Caco-2 (cell line): ENCODE measurements around the gene RPL22. TPM values are rescaled to one million over a fixed set of nuclear protein-coding genes. Genes with fewer than 3 reads are reported as not detected.

ENCODE experiments used
- BruUV-seq: library from RNA; stranded (reverse); fragments of 400-500 nt; replicated peaks from 2 replicates; lab custom pipeline; 2021; lab: Mats Ljungman, UMichigan
- CTCF ChIA-PET: fragments of 300-600 bp; sonication (Branson Sonifier 250); formaldehyde crosslinking; loops from one replicate; lab custom pipeline; 2022; ENCODE audit warnings: antibody characterized with exemption; lab: Charles Lee
- POLR2A ChIA-PET: fragments of 300-600 bp; sonication (Branson Sonifier 250); formaldehyde crosslinking; loops from one replicate; lab custom pipeline; 2022; ENCODE audit warnings: antibody characterized with exemption; lab: Charles Lee
- DNase-seq, 2 experiments: peaks; one replicate each; pipeline versions ENCODE4 v3.0.0 to v3.0.0-alpha.2; 2020 to 2022
- H3K27me3 ChIP-seq: replicated peaks from 2 replicates; pipeline ENCODE4 v1.6.0; 2011; ENCODE audit warnings: low read length; ENCODE audit not compliant: control insufficient read depth, insufficient read depth
- H3K36me3 ChIP-seq: 2 replicates; pipeline ENCODE4 v1.5.1; 2011; ENCODE audit warnings: low read length; ENCODE audit not compliant: control insufficient read depth, insufficient read depth
- H3K4me1 ChIP-seq: fragments of 250-450 bp; sonication (Bioruptor Pico); 2 replicates; pipeline ENCODE4 v1.5.1; 2020; ENCODE audit warnings: mild to moderate bottlenecking
- H3K4me3 ChIP-seq: 2 replicates; pipeline ENCODE4 v1.5.1; 2011; ENCODE audit warnings: low read depth, mild to moderate bottlenecking, control low read depth, low read length
- H3K9me3 ChIP-seq: fragments of 250-450 bp; sonication (Bioruptor Pico); 2 replicates; pipeline ENCODE4 v1.5.1; 2020; ENCODE audit warnings: mild to moderate bottlenecking, moderate library complexity
- H3K27ac Mint-ChIP-seq: one replicate; pipeline ENCODE4 v1.8.0; 2022; ENCODE audit warnings: mixed read lengths; ENCODE audit not compliant: unreplicated experiment
- H3K27me3 Mint-ChIP-seq: one replicate; pipeline ENCODE4 v1.8.0; 2022; ENCODE audit warnings: mixed read lengths; ENCODE audit not compliant: insufficient read depth, unreplicated experiment
- H3K36me3 Mint-ChIP-seq: one replicate; pipeline ENCODE4 v1.8.0; 2022; ENCODE audit warnings: mild to moderate bottlenecking, mixed read lengths; ENCODE audit not compliant: insufficient read depth, unreplicated experiment
- H3K4me1 Mint-ChIP-seq: one replicate; pipeline ENCODE4 v1.8.0; 2022; ENCODE audit warnings: low read depth, mixed read lengths; ENCODE audit not compliant: unreplicated experiment
- H3K4me3 Mint-ChIP-seq: one replicate; pipeline ENCODE4 v1.8.0; 2022; ENCODE audit warnings: mild to moderate bottlenecking, moderate library complexity, mixed read lengths; ENCODE audit not compliant: unreplicated experiment
- H3K9me3 Mint-ChIP-seq: one replicate; pipeline ENCODE4 v1.8.0; 2022; ENCODE audit warnings: mixed read lengths; ENCODE audit not compliant: unreplicated experiment
- intact Hi-C: fragments of 100-400 bp; cut with micrococcal nuclease; formaldehyde crosslinking; loops from one replicate; pipeline ENCODE4 v1.10.0; 2022; ENCODE audit not compliant: unreplicated experiment
- total RNA-seq: library from RNA; stranded (reverse); gene quantifications from 2 replicates; pipeline ENCODE4 v1.2.3, GENCODE V29; 2022
- TF ChIP-seq, protein P1 (sequence below), 2 experiments: fragments of 200-600 bp in 1 of 2; IDR thresholded peaks; 1 replicate in 1 of 2; 2 replicates in 1 of 2; pipeline versions ENCODE4 v1.5.1 to v1.8.0; 2011 to 2022; ENCODE audit warnings: antibody characterized with exemption in 1 of 2, control low read depth in 1 of 2, inconsistent platforms in 1 of 2, low read depth in 1 of 2, low read length in 1 of 2, mild to moderate bottlenecking in 1 of 2, moderate library complexity in 1 of 2; ENCODE audit not compliant: insufficient read depth in 1 of 2, severe bottlenecking in 1 of 2, unreplicated experiment in 1 of 2

The RPL22 gene
- total RNA-seq, 1 experiment from 2014 or later = 406 TPM

DNA sequence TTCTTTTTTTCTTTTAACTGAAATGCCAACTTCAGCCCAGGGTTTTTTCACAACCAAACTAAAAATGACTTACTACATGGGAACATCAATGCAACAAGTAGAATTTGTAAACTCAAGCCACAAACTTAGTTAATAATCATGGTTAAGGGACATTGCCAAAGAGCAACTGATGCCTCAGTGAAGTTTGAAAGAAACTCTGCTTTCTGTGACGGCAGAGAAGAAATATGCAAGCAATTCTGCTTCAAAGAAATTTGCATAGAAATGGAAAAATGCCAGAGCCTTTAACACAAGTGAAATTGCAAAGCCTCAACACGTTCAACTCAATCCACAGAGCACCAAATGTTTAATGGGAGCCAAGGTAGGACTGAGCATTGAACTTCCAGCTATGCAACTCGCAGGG, 14.2 kb downstream of the RPL22 start:
- Mint-ChIP-seq H3K4me1 (no peaks in the 10 kb centered on the region), H3K9me3 (no peaks in the 10 kb centered on the region), H3K27ac (no peak overlapping the region), H3K36me3 (peaks cover 85% of the 10 kb centered on the region), H3K27me3 (no peaks in the 10 kb centered on the region), H3K4me3 (no peak overlapping the region)
- ChIA-PET CTCF (interaction anchor here (1.1 kb wide), 1 partner anchor 20 kb away, joined by 3 read pairs; no protein-coding TSS in a partner anchor), POLR2A (no interaction called here)
- no TSS peak for BruUV-seq
- no peaks in the 10 kb centered on the region for H3K27me3 ChIP-seq
- no peaks in the 10 kb centered on the region for H3K36me3 ChIP-seq
- no peaks in the 10 kb centered on the region for H3K9me3 ChIP-seq
- TF ChIP-seq, protein P1, sequence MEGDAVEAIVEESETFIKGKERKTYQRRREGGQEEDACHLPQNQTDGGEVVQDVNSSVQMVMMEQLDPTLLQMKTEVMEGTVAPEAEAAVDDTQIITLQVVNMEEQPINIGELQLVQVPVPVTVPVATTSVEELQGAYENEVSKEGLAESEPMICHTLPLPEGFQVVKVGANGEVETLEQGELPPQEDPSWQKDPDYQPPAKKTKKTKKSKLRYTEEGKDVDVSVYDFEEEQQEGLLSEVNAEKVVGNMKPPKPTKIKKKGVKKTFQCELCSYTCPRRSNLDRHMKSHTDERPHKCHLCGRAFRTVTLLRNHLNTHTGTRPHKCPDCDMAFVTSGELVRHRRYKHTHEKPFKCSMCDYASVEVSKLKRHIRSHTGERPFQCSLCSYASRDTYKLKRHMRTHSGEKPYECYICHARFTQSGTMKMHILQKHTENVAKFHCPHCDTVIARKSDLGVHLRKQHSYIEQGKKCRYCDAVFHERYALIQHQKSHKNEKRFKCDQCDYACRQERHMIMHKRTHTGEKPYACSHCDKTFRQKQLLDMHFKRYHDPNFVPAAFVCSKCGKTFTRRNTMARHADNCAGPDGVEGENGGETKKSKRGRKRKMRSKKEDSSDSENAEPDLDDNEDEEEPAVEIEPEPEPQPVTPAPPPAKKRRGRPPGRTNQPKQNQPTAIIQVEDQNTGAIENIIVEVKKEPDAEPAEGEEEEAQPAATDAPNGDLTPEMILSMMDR (IDR thresholded peaks at IDR 0.05; ENCODE audit: insufficient read depth in 1 of 2, low read depth in 1 of 2, low read length in 1 of 2, severe bottlenecking in 1 of 2, unreplicated experiment in 1 of 2) = no peak
- no peak for DNase-seq
- no peaks in the 10 kb centered on the region for H3K4me1 ChIP-seq
- no peak overlapping the region for H3K4me3 ChIP-seq
- intact Hi-C loops = no loop called here

DNA sequence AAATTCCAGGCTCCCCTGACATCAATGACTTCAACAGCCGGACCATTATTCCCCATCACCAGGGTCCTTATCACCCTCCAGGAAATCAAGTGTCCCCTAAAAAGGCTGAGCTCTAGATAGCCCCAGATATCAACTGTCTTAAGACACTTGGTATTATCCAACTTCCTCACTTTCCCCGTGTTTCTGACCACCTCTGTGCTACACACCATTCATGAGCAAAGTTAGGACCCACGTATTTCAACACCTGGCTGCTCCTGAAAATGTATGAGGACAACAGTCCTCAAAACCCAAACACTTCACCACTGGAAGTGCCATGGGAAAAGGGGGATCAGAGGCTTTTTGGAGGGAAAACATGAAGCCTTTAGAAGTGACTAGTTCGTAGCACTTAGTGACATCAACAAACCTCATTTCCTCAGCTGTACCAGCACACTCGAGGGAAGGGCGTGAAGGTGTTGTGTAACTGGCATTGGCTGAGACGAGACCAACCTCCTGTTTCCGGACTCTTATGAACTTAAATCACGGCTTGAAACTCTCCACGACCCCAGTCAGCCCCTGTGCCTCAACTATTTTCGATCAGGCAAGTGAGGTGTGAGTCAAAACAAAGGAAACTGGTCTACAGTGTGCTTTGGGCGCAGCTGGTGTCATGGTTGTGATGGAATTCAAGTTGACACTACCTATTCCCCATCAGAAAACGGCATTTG, 15.2 kb downstream of the RPL22 start:
- no TSS peak for BruUV-seq
- peaks cover 76% of the 10 kb centered on the region for H3K36me3 Mint-ChIP-seq
- Histone ChIP-seq H3K4me3 (no peak overlapping the region), H3K36me3 (no peaks in the 10 kb centered on the region), H3K4me1 (no peaks in the 10 kb centered on the region), H3K27me3 (no peaks in the 10 kb centered on the region), H3K9me3 (no peaks in the 10 kb centered on the region)
- intact Hi-C loops = no loop called here
- ChIA-PET CTCF (interaction anchor here (0.9 kb wide), 1 partner anchor 21 kb away, joined by 6 read pairs; no protein-coding TSS in a partner anchor), POLR2A (interaction anchor here (0.5 kb wide), 1 partner anchor 76 kb away, joined by 6 read pairs; no protein-coding TSS in a partner anchor)
- H3K4me3 Mint-ChIP-seq = no peak overlapping the region
- H3K27ac Mint-ChIP-seq = no peak overlapping the region
- TF ChIP-seq, protein P1 (IDR thresholded peaks at IDR 0.05; ENCODE audit: insufficient read depth in 1 of 2, low read depth in 1 of 2, low read length in 1 of 2, severe bottlenecking in 1 of 2, unreplicated experiment in 1 of 2) = no peak
- no peaks in the 10 kb centered on the region for H3K9me3 Mint-ChIP-seq
- H3K4me1 Mint-ChIP-seq = no peaks in the 10 kb centered on the region
- DNase-seq = no peak
- H3K27me3 Mint-ChIP-seq = no peaks in the 10 kb centered on the region

DNA sequence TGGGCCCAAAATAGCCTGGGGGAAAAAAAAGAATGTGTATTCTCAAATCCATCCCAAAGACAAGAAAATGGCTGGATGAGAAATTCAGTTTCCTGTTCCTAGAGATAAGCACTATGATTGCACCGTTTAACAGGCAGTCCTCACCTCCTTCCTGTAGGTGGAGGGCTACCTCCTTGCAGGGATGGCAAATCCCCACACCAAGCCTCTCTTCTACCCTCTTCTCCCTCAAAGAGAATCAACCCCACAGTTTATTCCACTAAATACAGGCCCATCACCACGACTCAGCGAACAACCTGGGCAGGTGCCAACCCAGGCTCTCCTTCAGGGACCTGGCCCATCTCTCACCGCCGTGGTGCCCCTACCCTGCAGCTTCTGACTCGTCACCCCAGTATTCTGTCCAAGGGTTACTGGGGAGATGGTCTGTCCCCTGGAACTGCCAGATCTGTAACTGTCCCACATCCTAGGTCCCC, 15.8 kb downstream of the RPL22 start:
- H3K4me1 Mint-ChIP-seq = no peaks in the 10 kb centered on the region
- POLR2A ChIA-PET = interaction anchor here (0.5 kb wide), 1 partner anchor 76 kb away, joined by 6 read pairs; no protein-coding TSS in a partner anchor
- intact Hi-C loops = no loop called here

More for the DNA sequence above, 15.8 kb downstream of the RPL22 start:
- no peaks in the 10 kb centered on the region for H3K9me3 ChIP-seq
- Mint-ChIP-seq H3K36me3 (peaks cover 69% of the 10 kb centered on the region), H3K9me3 (no peaks in the 10 kb centered on the region), H3K27ac (no peak overlapping the region), H3K4me3 (no peak overlapping the region), H3K27me3 (no peaks in the 10 kb centered on the region)
- CTCF ChIA-PET = interaction anchor here (0.9 kb wide), 1 partner anchor 21 kb away, joined by 6 read pairs; no protein-coding TSS in a partner anchor
- H3K4me1 ChIP-seq = 0 out of 2 replicates have a peak, but pooled peaks cover 4% of the 10 kb centered on the region
- TF ChIP-seq, protein P1 (IDR thresholded peaks at IDR 0.05; ENCODE audit: insufficient read depth in 1 of 2, low read depth in 1 of 2, low read length in 1 of 2, severe bottlenecking in 1 of 2, unreplicated experiment in 1 of 2) = no peak
- H3K4me3 ChIP-seq = no peak overlapping the region
- H3K36me3 ChIP-seq = no peaks in the 10 kb centered on the region
- no TSS peak for BruUV-seq
- peak in 1 of 2 experiments; percentile 29 for DNase-seq
- H3K27me3 ChIP-seq = no peaks in the 10 kb centered on the region
